ENCODE measurements around the gene CXCL9.

GRCh38 chr4:76055421-76055820, 48.1 kb upstream of the CXCL9 start:
- TF ChIP-seq CTCF (IDR thresholded peaks at IDR 0.05; ENCODE audit: low read length) (no peak), EZH2 (IDR thresholded peaks at IDR 0.05; ENCODE audit: borderline replicate concordance, low read length) (no peak)
